DMS114 treated with DMSO at 0.1 percent for 48 hours (cell line): ENCODE data around the gene TAF11L8.
"Not testable (repeated sequence)": the region's sequence is repeated elsewhere in the genome, so short reads cannot be mapped to it uniquely, and the experiment has no call there.

Experiments
- DNase-seq: peaks from one replicate; lab custom pipeline; 2025; ENCODE audit not compliant: unreplicated experiment; lab: John Stamatoyannopoulos, UW

The TAF11L8 gene

DNA sequence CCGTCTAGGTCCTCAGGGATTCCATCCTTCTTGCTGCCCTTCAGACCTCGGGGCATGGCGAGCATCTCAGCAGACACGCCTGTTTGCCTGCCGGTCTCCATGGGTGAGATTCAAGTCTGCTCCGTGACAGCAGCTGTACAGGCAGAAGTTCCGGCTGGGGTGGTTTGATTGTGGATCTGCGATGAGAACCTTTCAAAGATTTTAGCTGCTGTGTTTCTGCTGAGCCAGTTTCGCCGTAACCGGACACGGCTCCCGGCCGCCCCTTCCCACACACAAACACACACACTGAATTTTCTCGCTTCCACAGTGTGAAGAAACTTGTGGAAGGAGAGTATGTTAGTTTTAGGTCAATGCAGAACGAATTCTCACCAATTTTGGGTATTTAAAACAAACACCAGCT lies at the start of gene TAF11L8:
Gene TAF11L8 (minus strand): TSS at position 101 of the 400 bp plus-strand sequence.
- DNase-seq = not testable (repeated sequence)

GRCh38 chr5:17634160-17634559 lies 43.4 kb upstream of the TAF11L8 start, which contains the start of gene TAF11L14:
TAF11L14 (plus strand) TSS chr5:17634460.
- no peak for DNase-seq

DNA sequence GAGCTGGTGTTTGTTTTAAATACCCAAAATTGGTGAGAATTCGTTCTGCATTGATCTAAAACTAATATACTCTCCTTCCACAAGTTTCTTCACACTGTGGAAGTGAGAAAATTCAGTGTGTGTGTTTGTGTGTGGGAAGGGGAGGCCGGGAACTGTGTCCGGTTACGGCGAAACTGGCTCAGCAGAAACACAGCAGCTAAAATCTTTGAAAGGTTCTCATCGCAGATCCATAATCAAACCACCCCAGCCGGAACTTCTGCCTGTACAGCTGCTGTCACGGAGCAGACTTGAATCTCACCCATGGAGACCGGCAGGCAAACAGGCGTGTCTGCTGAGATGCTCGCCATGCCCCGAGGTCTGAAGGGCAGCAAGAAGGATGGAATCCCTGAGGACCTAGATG lies 41.0 kb upstream of the TAF11L8 start, which contains the start of gene TAF11L13:
Gene TAF11L13 (plus strand): TSS at position 301 of the 400 bp plus-strand sequence.
- DNase-seq = not testable (repeated sequence)

DNA sequence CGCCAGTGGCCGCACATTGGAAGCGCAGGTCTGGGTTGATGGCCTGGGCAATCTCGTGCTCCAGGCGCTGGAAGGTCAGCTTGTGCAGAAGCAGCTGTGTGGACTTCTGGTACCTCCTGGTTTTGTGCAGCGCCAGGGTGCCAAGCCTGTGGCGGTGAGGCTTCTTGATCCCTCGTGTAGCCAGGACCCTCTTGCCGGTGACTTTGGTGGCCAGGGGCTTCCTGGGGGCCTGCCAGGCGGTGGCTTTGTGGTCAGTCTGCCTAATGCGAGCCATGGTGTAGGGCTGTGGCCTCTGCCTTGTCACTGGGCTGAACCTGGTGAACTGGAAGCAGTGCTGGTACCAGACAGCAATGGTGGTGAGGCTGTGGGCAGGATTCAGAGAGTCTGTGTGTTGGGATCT lies 34.9 kb upstream of the TAF11L8 start:
- no peak for DNase-seq

- no peak for DNase-seq
Measured at GRCh38 chr5:17620627-17621026, 29.9 kb upstream of the TAF11L8 start.

DNA sequence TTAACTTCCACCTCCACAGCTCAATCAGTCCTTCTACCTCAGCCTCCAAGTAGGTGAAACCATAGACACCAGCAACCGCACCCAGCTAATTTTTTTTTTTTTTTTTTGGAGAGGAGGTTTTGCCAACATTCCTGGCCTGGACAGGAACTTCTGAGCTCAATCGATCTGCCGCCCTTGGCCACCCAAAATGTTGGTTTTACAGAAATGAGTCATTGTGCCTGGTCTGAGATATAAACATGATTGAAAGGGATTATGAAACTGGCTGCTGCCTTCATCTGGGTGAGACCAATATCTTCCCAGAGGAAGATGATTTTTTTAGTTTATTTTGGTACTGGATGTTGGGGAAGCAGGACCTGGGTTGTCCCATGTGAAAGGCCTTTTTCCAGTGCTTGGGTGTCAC lies 28.6 kb upstream of the TAF11L8 start:
- no peak for DNase-seq

GRCh38 chr5:17614872-17615605 lies 24.3 kb upstream of the TAF11L8 start:
- no peak for DNase-seq

DNA sequence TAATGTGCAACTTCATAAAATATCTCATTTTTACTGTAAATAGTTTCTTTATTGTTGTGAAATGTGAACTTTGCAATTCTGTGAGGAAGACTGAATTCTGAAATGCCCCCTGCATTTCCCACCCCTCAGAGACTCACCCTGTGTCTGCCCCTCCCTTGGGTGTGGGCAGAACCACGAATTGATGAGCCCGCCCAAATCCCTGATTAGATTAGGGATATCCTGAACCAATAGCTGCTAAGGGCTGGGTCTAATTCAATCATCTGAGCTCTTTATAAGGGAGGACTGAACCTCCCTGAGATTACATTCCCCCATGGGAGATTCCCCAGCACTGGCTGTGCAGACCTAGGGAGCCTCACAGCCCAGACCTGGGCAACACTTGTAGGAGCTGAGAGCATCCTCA lies 19.3 kb upstream of the TAF11L8 start, which contains the start of gene TAF11L12:
Gene TAF11L12 (plus strand): TSS at position 301 of the 400 bp plus-strand sequence.
- DNase-seq = not testable (repeated sequence)

GRCh38 chr5:17607461-17607860 lies 16.7 kb upstream of the TAF11L8 start:
- DNase-seq = not testable (repeated sequence)

DNA sequence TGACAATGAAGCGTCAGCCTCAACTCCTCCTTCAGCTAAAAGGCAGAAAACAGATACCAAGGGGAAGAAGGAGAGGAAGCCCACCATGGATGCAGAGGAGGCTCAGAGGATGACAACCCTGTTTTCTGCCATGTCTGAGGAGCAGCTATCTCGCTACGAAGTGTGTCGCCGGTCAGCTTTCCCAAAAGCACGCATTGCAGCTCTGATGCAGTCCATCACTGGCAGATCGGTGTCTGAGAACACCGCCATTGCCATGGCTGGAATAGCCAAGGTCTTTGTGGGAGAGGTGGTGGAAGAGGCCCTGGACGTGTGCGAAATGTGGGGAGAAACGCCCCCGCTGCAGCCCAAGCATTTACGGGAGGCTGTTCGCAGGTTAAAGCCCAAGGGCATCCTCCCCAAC lies 14.2 kb upstream of the TAF11L8 start:
- DNase-seq = no peak

GRCh38 chr5:17603880-17604279 lies 13.1 kb upstream of the TAF11L8 start, which contains the start of gene TAF11L11:
TAF11L11 (plus strand) TSS chr5:17604183.
- not testable (repeated sequence) for DNase-seq

GRCh38 chr5:17597728-17598127 lies 7.0 kb upstream of the TAF11L8 start, which contains the start of gene TAF11L10:
TAF11L10 (minus strand) TSS chr5:17597828.
- DNase-seq = not testable (repeated sequence)

DNA sequence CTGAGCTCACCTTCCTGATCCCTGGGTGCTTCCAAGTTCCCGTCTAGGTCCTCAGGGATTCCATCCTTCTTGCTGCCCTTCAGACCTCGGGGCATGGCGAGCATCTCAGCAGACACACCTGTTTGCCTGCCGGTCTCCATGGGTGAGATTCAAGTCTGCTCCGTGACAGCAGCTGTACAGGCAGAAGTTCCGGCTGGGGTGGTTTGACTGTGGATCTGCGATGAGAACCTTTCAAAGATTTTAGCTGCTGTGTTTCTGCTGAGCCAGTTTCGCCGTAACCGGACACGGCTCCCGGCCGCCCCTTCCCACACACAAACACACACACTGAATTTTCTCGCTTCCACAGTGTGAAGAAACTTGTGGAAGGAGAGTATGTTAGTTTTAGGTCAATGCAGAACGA lies 3.5 kb upstream of the TAF11L8 start, which contains the start of gene TAF11L9:
Gene TAF11L9 (minus strand): TSS at position 140 of the 400 bp plus-strand sequence.
- not testable (repeated sequence) for DNase-seq

DNA sequence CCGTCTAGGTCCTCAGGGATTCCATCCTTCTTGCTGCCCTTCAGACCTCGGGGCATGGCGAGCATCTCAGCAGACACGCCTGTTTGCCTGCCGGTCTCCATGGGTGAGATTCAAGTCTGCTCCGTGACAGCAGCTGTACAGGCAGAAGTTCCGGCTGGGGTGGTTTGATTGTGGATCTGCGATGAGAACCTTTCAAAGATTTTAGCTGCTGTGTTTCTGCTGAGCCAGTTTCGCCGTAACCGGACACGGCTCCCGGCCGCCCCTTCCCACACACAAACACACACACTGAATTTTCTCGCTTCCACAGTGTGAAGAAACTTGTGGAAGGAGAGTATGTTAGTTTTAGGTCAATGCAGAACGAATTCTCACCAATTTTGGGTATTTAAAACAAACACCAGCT lies 5.1 kb downstream of the TAF11L8 start, which contains the start of gene TAF11L7:
Gene TAF11L7 (minus strand): TSS at position 101 of the 400 bp plus-strand sequence.
- not testable (repeated sequence) for DNase-seq
